BE2C (cell line): Measurements from ENCODE around the gene STKLD1.
A peak's percentile ranks its signal among the peaks of the same experiment; 100 is the strongest.

Experiments
- DNase-seq: peaks from one replicate; pipeline ENCODE4 v3.0.0-alpha.2; 2020
- H3K27me3 ChIP-seq: fragments of 250-450 bp; sonication (Bioruptor Pico); 2 replicates; pipeline ENCODE4 v1.5.1; 2020; ENCODE audit warnings: mild to moderate bottlenecking
- H3K36me3 ChIP-seq: fragments of 250-450 bp; sonication (Bioruptor Pico); 2 replicates; pipeline ENCODE4 v1.5.1; 2020; ENCODE audit warnings: mild to moderate bottlenecking
- H3K4me1 ChIP-seq: fragments of 250-450 bp; sonication (Bioruptor Pico); 2 replicates; pipeline ENCODE4 v1.5.1; 2020
- H3K4me3 ChIP-seq: 2 replicates; pipeline ENCODE4 v1.5.1; 2011; ENCODE audit warnings: low read depth, low read length
- H3K9me3 ChIP-seq: fragments of 250-450 bp; sonication (Bioruptor Pico); 2 replicates; pipeline ENCODE4 v1.5.1; 2020
- TF ChIP-seq, protein P1 (sequence below): IDR thresholded peaks from 2 replicates; pipeline ENCODE4 v1.5.1; 2012; ENCODE audit warnings: mild to moderate bottlenecking, low read depth, low read length

The STKLD1 gene

DNA sequence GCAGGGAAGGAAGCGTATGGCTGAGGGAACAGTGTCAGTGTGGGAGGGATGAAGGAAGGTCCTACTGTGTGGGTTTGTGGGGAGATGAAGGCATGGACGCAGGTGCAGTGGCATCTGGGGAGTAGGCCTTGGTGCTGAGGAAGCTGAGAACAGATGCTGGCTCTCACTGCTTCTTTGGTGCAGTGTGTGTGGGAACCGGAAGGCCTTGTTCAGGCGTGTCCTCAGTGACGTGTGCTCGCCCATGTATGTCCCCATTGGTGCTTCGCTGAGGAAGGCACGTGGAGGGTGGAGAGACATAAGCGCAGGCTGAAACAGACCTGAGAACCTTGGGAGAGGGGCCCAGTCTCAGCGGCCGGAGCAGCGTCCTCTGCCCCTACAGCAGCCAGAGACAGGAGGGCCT, 64.7 kb downstream of the STKLD1 start:
- no peak overlapping the region for H3K4me3 ChIP-seq
- H3K4me1 ChIP-seq: no peaks in the 10 kb centered on the region
- H3K9me3 ChIP-seq: no peaks in the 10 kb centered on the region
- TF ChIP-seq, protein P1, sequence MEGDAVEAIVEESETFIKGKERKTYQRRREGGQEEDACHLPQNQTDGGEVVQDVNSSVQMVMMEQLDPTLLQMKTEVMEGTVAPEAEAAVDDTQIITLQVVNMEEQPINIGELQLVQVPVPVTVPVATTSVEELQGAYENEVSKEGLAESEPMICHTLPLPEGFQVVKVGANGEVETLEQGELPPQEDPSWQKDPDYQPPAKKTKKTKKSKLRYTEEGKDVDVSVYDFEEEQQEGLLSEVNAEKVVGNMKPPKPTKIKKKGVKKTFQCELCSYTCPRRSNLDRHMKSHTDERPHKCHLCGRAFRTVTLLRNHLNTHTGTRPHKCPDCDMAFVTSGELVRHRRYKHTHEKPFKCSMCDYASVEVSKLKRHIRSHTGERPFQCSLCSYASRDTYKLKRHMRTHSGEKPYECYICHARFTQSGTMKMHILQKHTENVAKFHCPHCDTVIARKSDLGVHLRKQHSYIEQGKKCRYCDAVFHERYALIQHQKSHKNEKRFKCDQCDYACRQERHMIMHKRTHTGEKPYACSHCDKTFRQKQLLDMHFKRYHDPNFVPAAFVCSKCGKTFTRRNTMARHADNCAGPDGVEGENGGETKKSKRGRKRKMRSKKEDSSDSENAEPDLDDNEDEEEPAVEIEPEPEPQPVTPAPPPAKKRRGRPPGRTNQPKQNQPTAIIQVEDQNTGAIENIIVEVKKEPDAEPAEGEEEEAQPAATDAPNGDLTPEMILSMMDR: no peak
- no peaks in the 10 kb centered on the region for H3K27me3 ChIP-seq
- no peak for DNase-seq
- H3K36me3 ChIP-seq: no peaks in the 10 kb centered on the region

DNA sequence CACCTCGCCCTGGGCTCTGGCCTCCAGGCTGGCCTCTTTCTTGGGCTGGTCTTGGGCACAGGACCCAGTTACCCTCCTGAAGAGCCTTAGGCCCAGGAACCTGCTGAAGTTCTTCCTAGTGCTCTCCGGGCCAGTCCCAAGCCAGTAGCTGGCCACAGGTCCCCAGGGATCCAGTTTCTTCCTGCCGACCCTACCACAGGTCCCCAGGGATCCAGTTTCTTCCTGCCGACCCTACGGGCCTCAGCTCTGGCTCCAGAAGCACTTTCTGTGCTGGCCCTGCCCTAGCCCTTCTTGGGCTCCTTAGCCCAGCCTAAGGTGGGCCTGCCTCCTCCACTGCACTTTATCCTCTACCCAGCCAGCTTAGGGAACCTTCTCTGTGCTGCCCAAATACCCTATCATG, 65.4 kb downstream of the STKLD1 start:
- no peak overlapping the region for H3K4me3 ChIP-seq
- H3K9me3 ChIP-seq: no peaks in the 10 kb centered on the region
- TF ChIP-seq, protein P1: no peak
- no peak for DNase-seq
- no peaks in the 10 kb centered on the region for H3K4me1 ChIP-seq
- H3K27me3 ChIP-seq: no peaks in the 10 kb centered on the region
- no peaks in the 10 kb centered on the region for H3K36me3 ChIP-seq

DNA sequence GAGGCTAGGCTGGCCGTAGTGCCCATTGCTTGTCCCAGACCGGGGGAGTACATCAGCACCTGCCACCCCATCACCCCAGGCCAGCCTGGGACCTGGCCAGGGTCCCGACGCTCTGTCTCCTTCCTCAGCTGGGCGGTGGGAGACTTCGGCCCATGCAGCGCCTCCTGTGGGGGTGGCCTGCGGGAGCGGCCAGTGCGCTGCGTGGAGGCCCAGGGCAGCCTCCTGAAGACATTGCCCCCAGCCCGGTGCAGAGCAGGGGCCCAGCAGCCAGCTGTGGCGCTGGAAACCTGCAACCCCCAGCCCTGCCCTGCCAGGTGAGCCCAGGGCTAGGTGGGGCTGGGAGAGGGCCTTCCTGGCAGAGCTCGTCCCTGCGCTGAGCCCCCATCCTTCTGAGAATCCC, 67.1 kb downstream of the STKLD1 start:
- H3K4me3 ChIP-seq: no peak overlapping the region
- H3K36me3 ChIP-seq: no peaks in the 10 kb centered on the region
- no peaks in the 10 kb centered on the region for H3K27me3 ChIP-seq
- H3K9me3 ChIP-seq: no peaks in the 10 kb centered on the region
- DNase-seq: no peak
- TF ChIP-seq, protein P1: no peak
- no peaks in the 10 kb centered on the region for H3K4me1 ChIP-seq

DNA sequence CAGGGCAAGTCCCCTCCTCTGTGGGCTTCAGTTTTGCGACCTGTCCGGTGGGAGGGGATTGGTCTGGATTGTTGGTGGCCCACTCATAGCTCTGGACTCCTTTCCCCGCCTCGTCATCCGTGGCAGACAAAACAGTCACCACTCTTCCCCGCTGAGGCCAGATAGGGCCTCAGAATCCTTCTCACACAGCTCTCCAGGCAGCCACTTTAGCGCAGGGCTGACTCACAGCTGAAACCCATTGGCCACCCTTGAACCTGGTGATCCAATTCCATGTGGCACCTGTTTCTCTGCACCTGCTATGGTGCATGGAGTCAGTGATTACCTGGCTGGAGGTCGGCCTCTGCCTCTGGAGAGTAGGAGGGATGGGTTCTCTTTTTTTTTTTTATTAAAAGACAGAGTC, 67.8 kb downstream of the STKLD1 start:
- H3K27me3 ChIP-seq: no peaks in the 10 kb centered on the region
- TF ChIP-seq, protein P1: no peak
- H3K36me3 ChIP-seq: no peaks in the 10 kb centered on the region
- no peak overlapping the region for H3K4me3 ChIP-seq
- no peaks in the 10 kb centered on the region for H3K9me3 ChIP-seq
- peaks cover 7% of the 10 kb centered on the region for H3K4me1 ChIP-seq
- DNase-seq: no peak

DNA sequence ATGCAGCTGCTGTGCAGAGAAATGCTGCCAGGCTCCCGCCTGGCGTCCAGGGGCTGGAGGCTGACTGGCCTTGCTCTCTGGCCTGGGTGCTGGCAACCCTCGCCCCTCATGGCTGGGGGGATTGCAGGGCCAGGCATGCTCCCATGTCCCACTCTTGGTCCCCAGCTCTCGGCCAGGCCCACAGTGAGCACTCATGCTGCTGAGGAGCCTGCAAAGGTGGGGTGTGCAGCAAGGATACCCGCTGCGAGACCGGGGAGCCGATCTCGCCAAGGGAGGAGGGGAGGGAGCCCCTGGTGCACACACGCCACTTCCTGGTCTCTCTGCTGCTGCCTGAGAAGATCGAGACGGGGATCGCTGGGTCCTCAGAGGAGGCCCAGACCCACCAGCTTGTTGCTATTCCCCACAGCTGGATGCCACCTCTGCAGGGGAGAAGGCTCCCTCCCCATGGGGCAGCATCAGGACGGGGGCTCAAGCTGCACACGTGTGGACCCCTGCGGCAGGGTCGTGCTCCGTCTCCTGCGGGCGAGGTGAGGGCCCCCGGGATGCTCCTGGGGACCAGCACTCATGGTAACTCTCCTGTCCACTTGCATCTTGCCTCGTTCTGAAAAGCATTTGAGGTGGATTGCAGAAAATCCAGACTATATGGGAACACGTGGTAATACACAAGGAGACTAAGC, 69.3 kb downstream of the STKLD1 start:
- Histone ChIP-seq H3K4me3 (no peak overlapping the region), H3K4me1 (peaks cover 8% of the 10 kb centered on the region), H3K27me3 (no peaks in the 10 kb centered on the region), H3K9me3 (no peaks in the 10 kb centered on the region), H3K36me3 (no peaks in the 10 kb centered on the region)
- no peak for DNase-seq
- TF ChIP-seq, protein P1: no peak

DNA sequence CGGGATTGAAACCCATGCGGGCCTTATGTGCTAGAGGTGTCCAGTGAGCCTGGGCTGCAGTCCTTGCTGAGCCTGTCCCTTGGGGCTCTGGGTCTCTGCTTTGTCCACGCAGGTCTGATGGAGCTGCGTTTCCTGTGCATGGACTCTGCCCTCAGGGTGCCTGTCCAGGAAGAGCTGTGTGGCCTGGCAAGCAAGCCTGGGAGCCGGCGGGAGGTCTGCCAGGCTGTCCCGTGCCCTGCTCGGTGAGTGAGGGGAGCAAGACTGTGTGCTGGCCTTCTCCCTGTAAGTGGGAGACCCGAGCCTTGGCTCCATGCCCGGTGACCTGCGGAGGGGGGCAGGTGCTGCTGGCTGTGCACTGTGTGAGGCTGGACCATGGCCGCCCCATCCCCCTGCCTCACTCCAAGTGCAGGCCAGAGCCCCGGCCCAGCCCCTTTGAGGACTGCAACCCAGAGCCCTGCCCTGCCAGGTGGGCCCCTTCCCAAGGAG, 72.4 kb downstream of the STKLD1 start:
- H3K36me3 ChIP-seq: no peaks in the 10 kb centered on the region
- no peaks in the 10 kb centered on the region for H3K27me3 ChIP-seq
- no peaks in the 10 kb centered on the region for H3K9me3 ChIP-seq
- TF ChIP-seq, protein P1: no peak
- DNase-seq: peak; percentile 57
- H3K4me1 ChIP-seq: peaks cover 8% of the 10 kb centered on the region
- H3K4me3 ChIP-seq: no peak overlapping the region
